OCI-LY7 (cell line): Measurements from ENCODE around the gene TGFBR1. TPM values are rescaled to one million over a fixed set of nuclear protein-coding genes. Genes with fewer than 3 reads are reported as not detected.
A peak's percentile ranks its signal among the peaks of the same experiment; 100 is the strongest.

Source experiments
- BruUV-seq: library from RNA; stranded (reverse); fragments of 400-500 nt; replicated peaks from 2 replicates; lab custom pipeline; 2021; lab: Mats Ljungman, UMichigan
- CTCF ChIA-PET: fragments of 300-600 bp; sonication (Branson Sonifier 250); formaldehyde crosslinking; loops from one replicate; lab custom pipeline; 2022; ENCODE audit warnings: antibody characterized with exemption; ENCODE audit not compliant: unreplicated experiment; lab: Charles Lee
- POLR2A ChIA-PET: fragments of 300-600 bp; sonication (Branson Sonifier 250); formaldehyde crosslinking; loops from one replicate; lab custom pipeline; 2022; ENCODE audit warnings: antibody characterized with exemption; lab: Charles Lee
- DNase-seq: peaks from one replicate; pipeline ENCODE4 v3.0.0-alpha.2; 2015; ENCODE audit warnings: low spot score
- H2AFZ ChIP-seq: fragments of 200-600 bp; sonication (generic), shearing (Covaris generic); 2 replicates; pipeline ENCODE4 v1.6.1; 2014; ENCODE audit warnings: mild to moderate bottlenecking, antibody characterized with exemption, low read length, moderate library complexity
- H3K27ac ChIP-seq: fragments of 200-600 bp; sonication (generic); 2 replicates; pipeline ENCODE4 v1.5.1; 2014; ENCODE audit warnings: mixed run types, low read depth, mild to moderate bottlenecking, moderate library complexity, low read length, inconsistent platforms; ENCODE audit not compliant: poor library complexity, severe bottlenecking
- H3K36me3 ChIP-seq: fragments of 200-600 bp; sonication (generic); 2 replicates; pipeline ENCODE4 v1.6.1; 2014; ENCODE audit warnings: mild to moderate bottlenecking, antibody characterized with exemption, low read length, moderate library complexity, mixed read lengths; ENCODE audit not compliant: insufficient read depth
- H3K4me1 ChIP-seq: fragments of 200-600 bp; sonication (generic); 2 replicates; pipeline ENCODE4 v1.5.1; 2014; ENCODE audit warnings: mild to moderate bottlenecking, low read length; ENCODE audit not compliant: insufficient read depth, poor library complexity, severe bottlenecking
- H3K4me2 ChIP-seq: fragments of 200-600 bp; sonication (generic); 2 replicates; pipeline ENCODE4 v1.6.1; 2014; ENCODE audit warnings: mild to moderate bottlenecking, low read length
- H3K4me3 ChIP-seq: fragments of 200-600 bp; sonication (generic); 2 replicates; pipeline ENCODE4 v1.5.1; 2014; ENCODE audit warnings: mild to moderate bottlenecking, low read depth, low read length; ENCODE audit not compliant: poor library complexity, severe bottlenecking
- H3K79me2 ChIP-seq: fragments of 200-600 bp; sonication (generic); 2 replicates; pipeline ENCODE4 v1.6.1; 2016; ENCODE audit warnings: low read depth, mild to moderate bottlenecking, low read length, moderate library complexity, mixed read lengths; ENCODE audit not compliant: insufficient read depth
- H3K9me2 ChIP-seq: fragments of 200-600 bp; sonication (generic); 2 replicates; pipeline ENCODE4 v1.6.1; 2016; ENCODE audit warnings: mild to moderate bottlenecking, low read length, mixed read lengths; ENCODE audit not compliant: insufficient read depth
- H3K9me3 ChIP-seq: fragments of 200-600 bp; sonication (generic); 2 replicates; pipeline ENCODE4 v1.6.1; 2014; ENCODE audit warnings: mild to moderate bottlenecking, mixed run types, low read length, mixed read lengths
- H4K20me1 ChIP-seq: fragments of 200-600 bp; sonication (generic); 2 replicates; pipeline ENCODE4 v1.6.1; 2014; ENCODE audit warnings: mild to moderate bottlenecking, antibody characterized with exemption, low read length, moderate library complexity, mixed read lengths; ENCODE audit not compliant: insufficient read depth
- CTCF ChIP-seq: fragments of 200-600 bp; sonication (generic); conservative IDR thresholded peaks from 2 replicates; pipeline ENCODE4 v1.5.1; 2014; ENCODE audit warnings: mild to moderate bottlenecking, antibody characterized with exemption, low read length, moderate library complexity, mixed read lengths
- EZH2phosphoT487 ChIP-seq: fragments of 200-600 bp; sonication (generic); IDR thresholded peaks from 2 replicates; pipeline ENCODE4 v1.6.1; 2018; ENCODE audit warnings: low read depth, borderline replicate concordance, mild to moderate bottlenecking, mixed run types, antibody characterized with exemption, low read length, moderate library complexity, mixed read lengths
- intact Hi-C: fragments of 100-400 bp; cut with micrococcal nuclease; formaldehyde crosslinking; loops from one replicate; pipeline ENCODE4 v1.10.0; 2022; ENCODE audit not compliant: unreplicated experiment
- total RNA-seq, 2 experiments: library from RNA; depleted of rRNA in 1 of 2; stranded (reverse); fragments of >200 nt in 1 of 2; shearing (Covaris generic) in 1 of 2; gene quantifications; 2 replicates each; pipeline ENCODE4 v1.2.3, GENCODE V29; 2014 to 2022

Gene TGFBR1
- total RNA-seq, 2 experiments from 2014 or later = 13.6 to 36.7 TPM

DNA sequence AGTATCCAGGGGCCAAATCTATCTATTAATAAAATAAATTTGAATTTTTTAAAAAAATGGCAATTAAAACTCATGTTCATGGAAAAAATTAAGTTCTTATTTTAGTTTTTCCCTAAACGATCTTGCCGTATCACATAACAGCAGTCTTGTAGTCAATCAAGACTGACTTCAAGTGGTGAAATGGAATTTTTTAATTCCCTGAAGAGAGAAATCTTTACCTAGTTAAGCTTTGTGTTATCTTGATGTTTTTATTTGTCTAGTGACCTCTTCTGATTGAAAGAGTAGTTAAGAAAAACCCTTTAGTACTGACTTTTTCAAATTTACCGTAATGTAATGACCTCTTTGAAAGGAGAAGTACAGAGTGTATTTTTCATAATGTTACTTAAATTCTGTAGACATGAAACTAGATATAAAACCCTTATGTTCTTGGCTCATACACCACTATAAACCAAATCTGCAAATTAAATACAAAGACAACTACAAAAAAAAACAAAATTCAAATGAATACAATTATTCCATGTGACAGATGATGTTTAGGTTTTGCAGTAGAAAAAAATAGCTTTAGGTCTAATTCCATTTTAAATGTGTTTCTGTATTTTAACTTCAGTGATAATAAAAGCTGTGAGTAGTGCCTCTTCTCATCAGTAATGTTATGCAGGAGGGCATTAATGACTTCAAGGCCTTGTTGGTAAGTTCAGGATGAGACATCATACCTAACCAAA lies 19.8 kb downstream of the TGFBR1 start:
- intact Hi-C loops = loop anchor here (5.0 kb wide), 2 partner anchors 98 to 113 kb away; partner anchors contain the start of genes ALG2 and SEC61B
- Histone ChIP-seq H2AFZ (no peak overlapping the region), H3K9me3 (0 out of 2 replicates have a peak, but pooled peaks cover 17% of the 10 kb centered on the region), H3K4me1 (peaks cover 79% of the 10 kb centered on the region), H3K9me2 (no peaks in the 10 kb centered on the region), H3K79me2 (peaks cover 79% of the 10 kb centered on the region; the same call in 1 of the 2 replicates), H4K20me1 (no peaks in the 10 kb centered on the region), H3K4me3 (no peak overlapping the region), H3K27ac (no peak overlapping the region), H3K36me3 (peaks cover 48% of the 10 kb centered on the region), H3K4me2 (no peak overlapping the region)
- ChIA-PET CTCF (no interaction called here), POLR2A (interaction anchor here (2.6 kb wide), 1 partner anchor 11 kb away, joined by 12 read pairs; no protein-coding TSS in a partner anchor)
- no TSS peak for BruUV-seq
- TF ChIP-seq CTCF = no peak
- TF ChIP-seq EZH2phosphoT487 = no peak
- no peak for DNase-seq

DNA sequence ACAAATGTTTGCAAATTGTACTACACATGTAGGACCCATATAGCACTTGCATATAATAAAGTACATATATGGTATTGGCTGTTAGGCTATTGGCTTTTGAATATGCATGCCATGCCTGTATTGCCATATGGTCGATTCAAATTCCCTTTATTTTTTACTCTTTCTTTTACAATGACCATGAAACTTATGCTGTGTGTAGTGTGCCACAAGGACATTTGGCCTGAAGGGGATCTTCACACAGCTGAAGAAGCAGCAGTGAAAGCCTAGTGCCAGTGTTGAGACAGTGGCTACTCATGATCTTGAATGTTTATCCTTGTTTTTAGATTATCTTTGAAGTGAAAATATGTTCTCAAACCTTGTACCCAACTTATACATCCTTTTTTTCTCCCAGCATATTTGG lies 20.5 kb downstream of the TGFBR1 start:
- TF ChIP-seq EZH2phosphoT487 = no peak
- no peak for TF ChIP-seq CTCF
- H3K4me3 ChIP-seq = no peak overlapping the region
- no peak overlapping the region for H2AFZ ChIP-seq
- 0 out of 2 replicates have a peak overlapping the region, but pooled peaks have one; percentile 3 for H3K4me2 ChIP-seq
- H4K20me1 ChIP-seq = no peaks in the 10 kb centered on the region
- peaks cover 48% of the 10 kb centered on the region for H3K36me3 ChIP-seq
- 0 out of 2 replicates have a peak, but pooled peaks cover 17% of the 10 kb centered on the region for H3K9me3 ChIP-seq
- H3K4me1 ChIP-seq = peaks cover 79% of the 10 kb centered on the region
- intact Hi-C loops = no loop called here
- H3K79me2 ChIP-seq = peaks cover 79% of the 10 kb centered on the region; the same call in 1 of the 2 replicates
- H3K9me2 ChIP-seq = no peaks in the 10 kb centered on the region
- ChIA-PET CTCF (no interaction called here), POLR2A (interaction anchor here (1.9 to 2.6 kb wide), 2 partner anchors 12 to 20 kb away, joined by 7 to 12 read pairs; partner anchors contain the start of gene TGFBR1)
- BruUV-seq = no TSS peak
- H3K27ac ChIP-seq = no peak overlapping the region
- DNase-seq = no peak

DNA sequence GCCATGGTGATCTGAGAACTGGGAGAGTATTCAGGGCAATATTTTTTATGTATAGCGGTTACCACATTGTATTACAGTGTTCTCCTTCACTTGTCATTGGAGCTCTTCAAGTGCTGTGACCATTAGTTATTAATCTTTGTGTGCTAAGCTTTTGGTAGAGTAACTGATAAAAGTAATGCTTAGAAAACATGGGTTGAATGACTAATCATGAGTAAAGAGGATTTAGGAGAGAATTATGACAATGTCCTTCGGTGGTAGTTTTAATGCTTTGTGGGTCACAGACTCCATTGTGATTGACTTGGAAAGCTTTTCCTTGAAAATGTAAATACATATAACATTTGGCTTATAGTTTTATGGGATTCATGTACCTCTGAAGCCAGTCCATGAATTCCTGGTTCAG lies 21.4 kb downstream of the TGFBR1 start:
- Histone ChIP-seq H3K79me2 (peaks cover 78% of the 10 kb centered on the region; the same call in 1 of the 2 replicates), H4K20me1 (no peaks in the 10 kb centered on the region), H2AFZ (no peak overlapping the region), H3K9me3 (0 out of 2 replicates have a peak, but pooled peaks cover 17% of the 10 kb centered on the region), H3K9me2 (no peaks in the 10 kb centered on the region), H3K4me2 (no peak overlapping the region), H3K4me3 (no peak overlapping the region), H3K4me1 (peaks cover 78% of the 10 kb centered on the region), H3K36me3 (peaks cover 50% of the 10 kb centered on the region), H3K27ac (no peak overlapping the region)
- ChIA-PET CTCF (no interaction called here), POLR2A (interaction anchor here (1.9 to 2.6 kb wide), 2 partner anchors 13 to 21 kb away, joined by 7 to 12 read pairs; partner anchors contain the start of gene TGFBR1)
- DNase-seq = no peak
- intact Hi-C loops = no loop called here
- no TSS peak for BruUV-seq
- TF ChIP-seq CTCF = no peak
